Gastrocnemius medialis (tissue), 4 donors: ENCODE measurements around the gene OTUD3. TPM values are rescaled to one million over a fixed set of nuclear protein-coding genes. Genes with fewer than 3 reads are reported as not detected.
A peak's percentile ranks its signal among the peaks of the same experiment; 100 is the strongest.

Experiments
- ATAC-seq, 2 donors: fragments of 150-250 bp; one replicate each; pipeline ENCODE4 v1.9.1; 2016
- DNase-seq, 2 donors: peaks; one replicate each; pipeline ENCODE4 v3.0.0-alpha.2; 2019
- H3K27ac ChIP-seq, 4 donors: fragments of 200-600 bp; sonication (generic); 1 replicate in 1 of 4; 2 replicates in 3 of 4; pipeline ENCODE4 v1.5.1; 2016 to 2018; ENCODE audit warnings: mild to moderate bottlenecking in 2 of 4, moderate library complexity in 1 of 4
- H3K27me3 ChIP-seq, 3 donors: fragments of 200-600 bp; sonication (generic) in 2 of 3; 1 replicate in 1 of 3; 2 replicates in 2 of 3; pipeline versions ENCODE4 v1.5.1 to v1.6.0; 2016 to 2019; ENCODE audit warnings: mild to moderate bottlenecking in 1 of 3, moderate library complexity in 1 of 3
- H3K36me3 ChIP-seq, 2 donors: fragments of 200-600 bp; sonication (generic) in 1 of 2; one replicate each; pipeline ENCODE4 v1.5.1; 2017 to 2018
- H3K4me1 ChIP-seq, 2 donors: fragments of 200-600 bp; sonication (generic) in 1 of 2; one replicate each; pipeline ENCODE4 v1.5.1; 2016 to 2017; ENCODE audit warnings: mild to moderate bottlenecking in 2 of 2
- H3K4me3 ChIP-seq, 4 donors: fragments of 200-600 bp; sonication (generic) in 3 of 4; 1 replicate in 1 of 4; 2 replicates in 3 of 4; pipeline ENCODE4 v1.5.1; 2016 to 2019; ENCODE audit warnings: mild to moderate bottlenecking in 2 of 4
- H3K9me3 ChIP-seq, 3 donors: fragments of 200-600 bp; sonication (generic) in 2 of 3; 1 replicate in 1 of 3; 2 replicates in 2 of 3; pipeline ENCODE4 v1.5.1; 2016 to 2019
- CTCF ChIP-seq, 5 experiments: fragments of 450-650 bp in 3 of 5; fragments of 200-600 bp in 2 of 5; sonication (generic) in 2 of 5; IDR thresholded peaks in 4 of 5; conservative IDR thresholded peaks in 1 of 5; 1 replicate in 4 of 5; 2 replicates in 1 of 5; pipeline ENCODE4 v1.5.1; 2016 to 2019; ENCODE audit warnings: antibody characterized with exemption in 5 of 5, mild to moderate bottlenecking in 3 of 5, moderate library complexity in 3 of 5
- POLR2A ChIP-seq, 2 donors: fragments of 450-650 bp; IDR thresholded peaks; one replicate each; pipeline ENCODE4 v1.6.1; 2017; ENCODE audit warnings: antibody characterized with exemption in 2 of 2, mild to moderate bottlenecking in 2 of 2, moderate library complexity in 2 of 2
- in situ Hi-C, 4 donors: fragments of 200-750 bp; cut with MboI; loops; one replicate each; pipeline versions ENCODE4 v1.15.0 to v1.8.0; 2017; ENCODE audit warnings: low sequenced_read_pairs in 4 of 4
- intact Hi-C: fragments of 100-400 bp; cut with DNase I; formaldehyde crosslinking; loops from one replicate; pipeline ENCODE4 v1.15.1; 2023; ENCODE audit warnings: low total_unique reads
- total RNA-seq, 4 donors: library from RNA; depleted of rRNA; stranded (reverse); fragments of >200 nt; gene quantifications; one replicate each; pipeline versions ENCODE4 v1.1.0 to v1.2.3, GENCODE V29; 2016

The OTUD3 gene
- total RNA-seq, 4 donors from 2014 or later, result 3.3 to 7.9 (median 4.4) TPM

- TF ChIP-seq CTCF (IDR thresholded peaks at IDR 0.05 in 4 of 5, conservative IDR thresholded peaks at IDR 0.05 in 1 of 5), result no peak
- TF ChIP-seq POLR2A (IDR thresholded peaks at IDR 0.05), result no peak
- no peak overlapping the region for H3K4me3 ChIP-seq
- no peaks in the 10 kb centered on the region for H3K4me1 ChIP-seq
- intact Hi-C loops, result no loop called here
- H3K27me3 ChIP-seq, result no peaks in the 10 kb centered on the region
- in situ Hi-C loops, result loop anchor here (5.0 to 10.0 kb wide), 4 partner anchors 244 to 584 kb away; no protein-coding TSS in a partner anchor
- DNase-seq, result no peak
- H3K36me3 ChIP-seq, result peaks cover 0 to 75% of the 10 kb centered on the region in 2 donors
- H3K27ac ChIP-seq, result no peak overlapping the region
- H3K9me3 ChIP-seq, result no peaks in the 10 kb centered on the region
- no peak for ATAC-seq
Observed at GRCh38 chr1:19910650-19911049, 28.5 kb downstream of the OTUD3 start.

- in situ Hi-C loops, result loop anchor here (5.0 to 10.0 kb wide), 4 partner anchors 229 to 577 kb away; no protein-coding TSS in a partner anchor
- H3K36me3 ChIP-seq, result peaks cover 0 to 13% of the 10 kb centered on the region in 2 donors
- H3K27me3 ChIP-seq, result no peaks in the 10 kb centered on the region
- no peak overlapping the region for H3K27ac ChIP-seq
- intact Hi-C loops, result loop anchor here (1.0 kb wide), 3 partner anchors 234 to 575 kb away; no protein-coding TSS in a partner anchor
- no peaks in the 10 kb centered on the region for H3K9me3 ChIP-seq
- no peaks in the 10 kb centered on the region for H3K4me1 ChIP-seq
- DNase-seq (peak; percentile 38 to 62), ATAC-seq (peak; percentile 66 to 77)
- H3K4me3 ChIP-seq, result no peak overlapping the region
- TF ChIP-seq POLR2A (IDR thresholded peaks at IDR 0.05) (no peak), CTCF (IDR thresholded peaks at IDR 0.05 in 4 of 5, conservative IDR thresholded peaks at IDR 0.05 in 1 of 5) (peak; percentile 70 to 88 (median 81))
Observed at GRCh38 chr1:19918057-19918456, 35.9 kb downstream of the OTUD3 start.

- no peak for ATAC-seq
- DNase-seq, result no peak
- no peaks in the 10 kb centered on the region for H3K36me3 ChIP-seq
- no peak overlapping the region for H3K4me3 ChIP-seq
- H3K27ac ChIP-seq, result no peak overlapping the region
- in situ Hi-C loops, result no loop called here
- no peaks in the 10 kb centered on the region for H3K27me3 ChIP-seq
- intact Hi-C loops, result no loop called here
- no peaks in the 10 kb centered on the region for H3K4me1 ChIP-seq
- TF ChIP-seq POLR2A (IDR thresholded peaks at IDR 0.05), result no peak
- H3K9me3 ChIP-seq, result no peaks in the 10 kb centered on the region
Observed at GRCh38 chr1:19920132-19920710, 38.0 kb downstream of the OTUD3 start.

- in situ Hi-C loops, result no loop called here
- H3K36me3 ChIP-seq, result no peaks in the 10 kb centered on the region
- TF ChIP-seq CTCF (IDR thresholded peaks at IDR 0.05 in 4 of 5, conservative IDR thresholded peaks at IDR 0.05 in 1 of 5) (no peak), POLR2A (IDR thresholded peaks at IDR 0.05) (no peak)
- H3K27ac ChIP-seq, result no peak overlapping the region
- ATAC-seq, result no peak
- H3K27me3 ChIP-seq, result no peaks in the 10 kb centered on the region
- H3K4me3 ChIP-seq, result no peak overlapping the region
- no peaks in the 10 kb centered on the region for H3K9me3 ChIP-seq
- DNase-seq, result no peak
- intact Hi-C loops, result no loop called here
- H3K4me1 ChIP-seq, result no peaks in the 10 kb centered on the region
Observed at GRCh38 chr1:19921310-19921709, 39.1 kb downstream of the OTUD3 start.

GRCh38 chr1:19922015-19922688, 40.0 kb downstream of the OTUD3 start:
- in situ Hi-C loops, result no loop called here
- no peak overlapping the region for H3K27ac ChIP-seq
- H3K36me3 ChIP-seq, result no peaks in the 10 kb centered on the region
- no peak for TF ChIP-seq POLR2A (IDR thresholded peaks at IDR 0.05)
- TF ChIP-seq CTCF (IDR thresholded peaks at IDR 0.05 in 4 of 5, conservative IDR thresholded peaks at IDR 0.05 in 1 of 5), result no peak
- no peak for ATAC-seq
- intact Hi-C loops, result no loop called here
- H3K4me1 ChIP-seq, result no peaks in the 10 kb centered on the region
- H3K9me3 ChIP-seq, result no peaks in the 10 kb centered on the region
- no peak for DNase-seq
- no peak overlapping the region for H3K4me3 ChIP-seq
- no peaks in the 10 kb centered on the region for H3K27me3 ChIP-seq
